Parathyroid adenoma (tissue), 2 donors: ENCODE data around the gene PGRMC2.
"Not testable (repeated sequence)": the region's sequence is repeated elsewhere in the genome, so short reads cannot be mapped to it uniquely, and the experiment has no call there.

Source experiments
- H2AFZ ChIP-seq: fragments of 300-600 bp; sonication (generic); one replicate; pipeline ENCODE4 v1.7.0; 2017; ENCODE audit warnings: antibody characterized with exemption, mild to moderate bottlenecking
- H3K27ac ChIP-seq: fragments of 300-600 bp; sonication (generic); one replicate; pipeline ENCODE4 v1.7.0; 2017
- H3K27me3 ChIP-seq: fragments of 300-600 bp; sonication (generic); one replicate; pipeline ENCODE4 v1.7.0; 2017; ENCODE audit warnings: low read length; ENCODE audit not compliant: control insufficient read depth, insufficient read depth
- H3K36me3 ChIP-seq: fragments of 300-600 bp; sonication (generic); one replicate; pipeline ENCODE4 v1.7.0; 2017; ENCODE audit warnings: low read length; ENCODE audit not compliant: control insufficient read depth, insufficient read depth
- H3K4me1 ChIP-seq: fragments of 300-600 bp; sonication (generic); one replicate; pipeline ENCODE4 v1.7.0; 2017; ENCODE audit warnings: control low read depth
- H3K4me2 ChIP-seq: fragments of 300-600 bp; sonication (generic); one replicate; pipeline ENCODE4 v1.7.0; 2017; ENCODE audit warnings: low read length
- H3K4me3 ChIP-seq: fragments of 300-600 bp; sonication (generic); one replicate; pipeline ENCODE4 v1.7.0; 2017; ENCODE audit warnings: low read depth, low read length
- H3K79me2 ChIP-seq: fragments of 300-600 bp; sonication (generic); one replicate; pipeline ENCODE4 v1.7.0; 2017; ENCODE audit warnings: control low read depth
- H3K9ac ChIP-seq: fragments of 300-600 bp; sonication (generic); one replicate; pipeline ENCODE4 v1.7.0; 2017; ENCODE audit warnings: mild to moderate bottlenecking
- H3K9me3 ChIP-seq: fragments of 300-600 bp; sonication (generic); one replicate; pipeline ENCODE4 v1.7.0; 2017; ENCODE audit warnings: low read length; ENCODE audit not compliant: control insufficient read depth
- CTCF ChIP-seq: fragments of 300-600 bp; sonication (generic); IDR thresholded peaks from one replicate; pipeline ENCODE4 v1.7.0; 2017; ENCODE audit warnings: antibody characterized with exemption, mild to moderate bottlenecking
- donor health status: primary hyperparathyroidism.

Gene PGRMC2

GRCh38 chr4:128256539-128256938 lies 31.1 kb downstream of the PGRMC2 start:
- no peak for TF ChIP-seq CTCF
- Histone ChIP-seq H3K9ac (no peak overlapping the region), H3K4me3 (no peak overlapping the region), H3K4me1 (no peaks in the 10 kb centered on the region), H3K79me2 (no peaks in the 10 kb centered on the region), H2AFZ (no peak overlapping the region), H3K27me3 (no peaks in the 10 kb centered on the region), H3K9me3 (no peaks in the 10 kb centered on the region), H3K27ac (no peak overlapping the region), H3K4me2 (no peak overlapping the region), H3K36me3 (no peaks in the 10 kb centered on the region)

- H3K36me3 ChIP-seq: no peaks in the 10 kb centered on the region
- no peak overlapping the region for H2AFZ ChIP-seq
- H3K4me2 ChIP-seq: no peak overlapping the region
- no peaks in the 10 kb centered on the region for H3K27me3 ChIP-seq
- no peaks in the 10 kb centered on the region for H3K4me1 ChIP-seq
- no peak overlapping the region for H3K27ac ChIP-seq
- TF ChIP-seq CTCF: no peak
- H3K4me3 ChIP-seq: no peak overlapping the region
- H3K79me2 ChIP-seq: no peaks in the 10 kb centered on the region
- H3K9ac ChIP-seq: no peak overlapping the region
- H3K9me3 ChIP-seq: no peaks in the 10 kb centered on the region
Measured at GRCh38 chr4:128255906-128256305, 31.7 kb downstream of the PGRMC2 start.

- H3K4me1 ChIP-seq: no peaks in the 10 kb centered on the region
- H3K36me3 ChIP-seq: no peaks in the 10 kb centered on the region
- H3K4me3 ChIP-seq: no peak overlapping the region
- no peak overlapping the region for H2AFZ ChIP-seq
- TF ChIP-seq CTCF: no peak
- H3K9ac ChIP-seq: no peak overlapping the region
- no peak overlapping the region for H3K4me2 ChIP-seq
- no peaks in the 10 kb centered on the region for H3K27me3 ChIP-seq
- no peaks in the 10 kb centered on the region for H3K9me3 ChIP-seq
- H3K27ac ChIP-seq: no peak overlapping the region
- H3K79me2 ChIP-seq: no peaks in the 10 kb centered on the region
Measured at GRCh38 chr4:128249787-128250668, 37.6 kb downstream of the PGRMC2 start.

GRCh38 chr4:128247906-128248305 lies 39.7 kb downstream of the PGRMC2 start:
- Histone ChIP-seq H3K79me2 (no peaks in the 10 kb centered on the region), H3K9me3 (no peaks in the 10 kb centered on the region), H3K4me2 (no peak overlapping the region), H3K4me3 (no peak overlapping the region), H3K9ac (no peak overlapping the region), H3K27ac (no peak overlapping the region), H3K27me3 (no peaks in the 10 kb centered on the region), H3K4me1 (no peaks in the 10 kb centered on the region), H2AFZ (no peak overlapping the region), H3K36me3 (no peaks in the 10 kb centered on the region)
- TF ChIP-seq CTCF: no peak

- not testable (repeated sequence) for H3K4me2 ChIP-seq, H3K27me3 ChIP-seq, H3K27ac ChIP-seq, H3K4me1 ChIP-seq, H3K36me3 ChIP-seq, H2AFZ ChIP-seq, H3K79me2 ChIP-seq, H3K9ac ChIP-seq, H3K4me3 ChIP-seq, H3K9me3 ChIP-seq
Measured at GRCh38 chr4:128245391-128245790, 42.2 kb downstream of the PGRMC2 start.
